HL-60/S4 treated with phorbol 12-myristate 13-acetate at 8.2 ng/mL for 4 days and 3 days (cell line): ENCODE results near the gene DPP6.

Source experiments
- in situ Hi-C: fragments of 300-500 bp; cut with MboI; formaldehyde crosslinking; loops from 2 replicates; pipeline ENCODE4 v1.15.0; 2022; ENCODE audit warnings: low sequenced_read_pairs

The DPP6 gene

GRCh38 chr7:154440651-154441050, 388.5 kb downstream of the DPP6 start:
- in situ Hi-C loops = no loop called here

GRCh38 chr7:154441811-154442210, 389.6 kb downstream of the DPP6 start:
- in situ Hi-C loops = no loop called here

GRCh38 chr7:154442939-154443338, 390.7 kb downstream of the DPP6 start:
- in situ Hi-C loops = no loop called here

GRCh38 chr7:154450451-154450850, 398.3 kb downstream of the DPP6 start:
- in situ Hi-C loops = no loop called here

- in situ Hi-C loops = no loop called here
Observed at GRCh38 chr7:154451480-154452457, 399.6 kb downstream of the DPP6 start.

- in situ Hi-C loops = no loop called here
Observed at GRCh38 chr7:154463794-154464193, 411.6 kb downstream of the DPP6 start.

- in situ Hi-C loops = no loop called here
Observed at GRCh38 chr7:154469652-154470051, 417.5 kb downstream of the DPP6 start.

- in situ Hi-C loops = no loop called here
Observed at GRCh38 chr7:154472343-154472742, 420.1 kb downstream of the DPP6 start.

- in situ Hi-C loops = no loop called here
Observed at GRCh38 chr7:154473360-154473759, 421.2 kb downstream of the DPP6 start.

- in situ Hi-C loops = no loop called here
Observed at GRCh38 chr7:154474903-154475520, 422.8 kb downstream of the DPP6 start.

GRCh38 chr7:154475864-154476263, 423.7 kb downstream of the DPP6 start:
- in situ Hi-C loops = no loop called here

GRCh38 chr7:154480817-154481216, 428.6 kb downstream of the DPP6 start:
- in situ Hi-C loops = no loop called here

GRCh38 chr7:154482863-154483262, 430.7 kb downstream of the DPP6 start:
- in situ Hi-C loops = no loop called here

- in situ Hi-C loops = no loop called here
Observed at GRCh38 chr7:154484406-154484805, 432.2 kb downstream of the DPP6 start.

GRCh38 chr7:154484943-154485342, 432.7 kb downstream of the DPP6 start:
- in situ Hi-C loops = no loop called here

GRCh38 chr7:154489897-154490296, 437.7 kb downstream of the DPP6 start:
- in situ Hi-C loops = no loop called here

GRCh38 chr7:154493594-154493993, 441.4 kb downstream of the DPP6 start:
- in situ Hi-C loops = no loop called here

- in situ Hi-C loops = no loop called here
Observed at GRCh38 chr7:154497751-154498150, 445.6 kb downstream of the DPP6 start.

- in situ Hi-C loops = no loop called here
Observed at GRCh38 chr7:154503962-154504550, 451.9 kb downstream of the DPP6 start.

GRCh38 chr7:154504918-154505317, 452.7 kb downstream of the DPP6 start:
- in situ Hi-C loops = no loop called here

GRCh38 chr7:154505362-154505761, 453.2 kb downstream of the DPP6 start:
- in situ Hi-C loops = no loop called here

- in situ Hi-C loops = no loop called here
Observed at GRCh38 chr7:154509192-154509591, 457.0 kb downstream of the DPP6 start.
